CD4-positive, alpha-beta T cell treated with Interleukin-15 for 4 hours (primary cell): ENCODE data around the gene ANKRD36C.
"Not testable (repeated sequence)": the region's sequence is repeated elsewhere in the genome, so short reads cannot be mapped to it uniquely, and the experiment has no call there.

Source experiments
- DNase-seq: peaks from one replicate; pipeline ENCODE4 v3.0.0-alpha.2; 2020; ENCODE audit warnings: low spot score

Gene ANKRD36C

DNA sequence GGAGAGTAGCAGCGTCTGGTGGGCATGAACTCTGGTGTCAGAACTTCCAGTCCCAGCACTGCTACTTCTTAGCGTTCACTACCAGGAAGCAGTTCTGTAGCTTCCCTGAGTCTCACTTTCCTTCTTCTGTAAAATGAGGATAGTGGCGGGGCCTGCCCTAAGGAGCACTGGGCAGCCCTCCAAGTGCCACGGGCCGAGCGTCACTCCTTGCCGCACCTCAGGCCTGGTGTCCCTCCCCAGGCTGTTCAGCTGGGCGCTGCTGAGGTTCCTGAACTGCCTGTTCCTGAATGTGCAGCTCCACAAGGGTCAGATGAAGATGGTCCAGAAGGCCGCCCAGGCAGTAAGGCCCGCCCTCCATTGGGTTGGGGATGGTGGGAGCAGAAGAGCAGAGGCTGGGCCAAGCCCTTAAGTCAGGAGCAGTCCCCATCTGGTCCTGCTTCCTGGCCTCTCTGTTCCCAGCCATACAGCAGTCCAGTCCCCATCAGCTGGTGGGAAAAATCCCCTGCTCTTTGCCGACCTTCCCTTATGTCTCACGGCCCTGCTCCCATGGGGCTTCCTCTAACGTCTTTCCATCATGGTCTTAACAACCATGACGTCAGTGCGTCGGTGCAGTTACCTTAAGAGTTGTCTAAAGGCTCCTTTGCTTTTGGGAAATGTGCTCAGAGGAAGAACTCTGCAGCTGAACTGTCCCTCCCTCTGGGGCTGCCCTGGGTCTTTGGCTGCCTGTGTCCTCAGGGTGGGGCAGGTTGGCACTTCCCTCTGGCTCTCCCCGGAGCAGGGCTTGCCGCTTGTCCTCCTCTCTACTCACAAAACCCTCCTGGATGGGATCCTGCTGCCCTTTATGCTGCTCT lies 195.2 kb downstream of the ANKRD36C start:
- DNase-seq: not testable (repeated sequence)

DNA sequence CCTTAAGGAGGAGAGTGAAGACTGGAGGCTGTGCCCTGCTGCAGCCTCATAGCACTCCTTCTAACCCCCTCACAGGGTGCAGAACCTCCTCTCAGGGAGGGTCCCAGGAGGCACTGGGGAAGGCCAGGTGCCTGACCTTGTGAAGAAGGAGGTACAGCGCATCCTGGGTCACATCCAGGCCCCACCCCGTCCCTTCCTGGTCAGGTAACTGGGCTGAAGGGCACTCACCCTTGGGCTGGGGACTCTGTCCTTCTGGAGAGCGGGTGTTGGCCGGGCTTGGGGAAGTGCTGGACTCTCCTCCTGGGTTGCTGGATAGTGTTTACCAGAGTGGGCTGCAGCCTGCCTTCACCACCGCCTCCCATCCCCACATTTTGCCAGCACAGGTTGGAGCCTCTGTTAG lies 197.7 kb downstream of the ANKRD36C start:
- DNase-seq: not testable (repeated sequence)

DNA sequence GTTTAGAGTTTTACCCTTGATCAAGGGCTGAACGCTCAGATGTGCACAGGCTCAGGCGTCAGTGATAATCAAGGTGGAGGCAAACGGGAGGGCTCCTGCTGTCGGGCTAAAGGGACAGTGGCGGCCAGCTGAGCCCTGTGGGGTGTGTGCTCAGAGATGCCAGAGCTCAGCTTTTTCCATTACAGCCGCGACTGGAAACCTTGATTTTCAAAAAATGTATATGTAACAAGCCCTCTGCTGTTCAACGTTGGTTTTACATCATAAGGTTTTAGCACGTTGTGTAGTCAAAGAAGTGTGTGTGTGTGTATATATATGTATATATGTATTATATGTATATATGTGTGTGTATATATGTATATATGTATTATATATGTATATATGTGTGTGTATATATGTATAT lies 201.4 kb downstream of the ANKRD36C start:
- DNase-seq: not testable (repeated sequence)

GRCh38 chr2:95789385-95789784 lies 202.2 kb downstream of the ANKRD36C start:
- not testable (repeated sequence) for DNase-seq

GRCh38 chr2:95788642-95789041 lies 203.0 kb downstream of the ANKRD36C start:
- not testable (repeated sequence) for DNase-seq
